ENCODE results near the gene RHBDD1.

GRCh38 chr2:226888378-226888965 lies 52.6 kb downstream of the RHBDD1 start:
- TF ChIP-seq EZH2phosphoT487 (IDR thresholded peaks at IDR 0.05; ENCODE audit: borderline replicate concordance), result no peak
- TF ChIP-seq, protein P1, sequence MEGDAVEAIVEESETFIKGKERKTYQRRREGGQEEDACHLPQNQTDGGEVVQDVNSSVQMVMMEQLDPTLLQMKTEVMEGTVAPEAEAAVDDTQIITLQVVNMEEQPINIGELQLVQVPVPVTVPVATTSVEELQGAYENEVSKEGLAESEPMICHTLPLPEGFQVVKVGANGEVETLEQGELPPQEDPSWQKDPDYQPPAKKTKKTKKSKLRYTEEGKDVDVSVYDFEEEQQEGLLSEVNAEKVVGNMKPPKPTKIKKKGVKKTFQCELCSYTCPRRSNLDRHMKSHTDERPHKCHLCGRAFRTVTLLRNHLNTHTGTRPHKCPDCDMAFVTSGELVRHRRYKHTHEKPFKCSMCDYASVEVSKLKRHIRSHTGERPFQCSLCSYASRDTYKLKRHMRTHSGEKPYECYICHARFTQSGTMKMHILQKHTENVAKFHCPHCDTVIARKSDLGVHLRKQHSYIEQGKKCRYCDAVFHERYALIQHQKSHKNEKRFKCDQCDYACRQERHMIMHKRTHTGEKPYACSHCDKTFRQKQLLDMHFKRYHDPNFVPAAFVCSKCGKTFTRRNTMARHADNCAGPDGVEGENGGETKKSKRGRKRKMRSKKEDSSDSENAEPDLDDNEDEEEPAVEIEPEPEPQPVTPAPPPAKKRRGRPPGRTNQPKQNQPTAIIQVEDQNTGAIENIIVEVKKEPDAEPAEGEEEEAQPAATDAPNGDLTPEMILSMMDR (conservative IDR thresholded peaks at IDR 0.05; ENCODE audit: low read length), result no peak
